A549 (cell line): ENCODE results near the gene PGGHG. TPM values are rescaled to one million over a fixed set of nuclear protein-coding genes. Genes with fewer than 3 reads are reported as not detected.

Source experiments
- ATAC-seq, 2 experiments: fragments of 200-7000 bp in 1 of 2; fragments of >200 bp in 1 of 2; cut with Nextera tagmentation in 1 of 2; cut with Tn5 transposase in 1 of 2; 3 replicates each; pipeline versions ENCODE4 v1.8.0 to v1.9.1; 2018 to 2020; ENCODE audit warnings: mild to moderate bottlenecking in 1 of 2, moderate library complexity in 1 of 2
- CTCF ChIA-PET: fragments of 300-600 bp; sonication (Branson Sonifier 250); formaldehyde crosslinking; extraction: SDS; loops from one replicate; lab custom pipeline; 2021; ENCODE audit warnings: antibody characterized with exemption, inconsistent platforms; lab: Yijun Ruan, JAX
- POLR2A ChIA-PET: fragments of 350-600 bp; formaldehyde crosslinking; extraction: SDS; loops from one replicate; lab custom pipeline; 2021; ENCODE audit warnings: antibody characterized with exemption, inconsistent platforms; lab: Yijun Ruan, JAX
- DNase-seq, 2 experiments: peaks; one replicate each; pipeline versions ENCODE4 v3.0.0 to v3.0.0-alpha.2; 2011 to 2016; ENCODE audit warnings: low read depth in 1 of 2, low spot score in 1 of 2
- FAIRE-seq: peaks from 2 replicates; lab custom pipeline; 2011; peaks lifted over from hg19 to GRCh38; lab: Jason Lieb, UNC
- H3K27ac ChIP-seq, 2 experiments: fragments of >200 bp; sonication (Bioruptor Twin); formaldehyde crosslinking; 3 replicates each; pipeline ENCODE4 v1.5.1; 2016 to 2017
- H3K4me1 ChIP-seq: fragments of >200 bp; sonication (Bioruptor Twin); formaldehyde crosslinking; 3 replicates; pipeline ENCODE4 v1.6.1; 2016
- H3K4me2 ChIP-seq: fragments of >200 bp; sonication (Bioruptor Twin); formaldehyde crosslinking; 3 replicates; pipeline ENCODE4 v1.6.1; 2016
- H3K4me3 ChIP-seq: fragments of >200 bp; sonication (Bioruptor Twin); formaldehyde crosslinking; 3 replicates; pipeline ENCODE4 v1.5.1; 2016
- H3K9me3 ChIP-seq: fragments of >200 bp; sonication (Bioruptor Twin); formaldehyde crosslinking; 3 replicates; pipeline ENCODE4 v1.6.1; 2016
- CBX2 ChIP-seq: fragments of 200-600 bp; sonication (generic); IDR thresholded peaks from 2 replicates; pipeline ENCODE4 v1.6.1; 2016; ENCODE audit warnings: low read depth, mild to moderate bottlenecking, borderline replicate concordance
- CEBPB ChIP-seq, 2 experiments: fragments of >200 bp in 1 of 2; sonication (Bioruptor Twin) in 1 of 2; formaldehyde crosslinking in 1 of 2; IDR thresholded peaks; 2 replicates each; pipeline ENCODE4 v1.6.1; 2012 to 2016
- EHF ChIP-seq: fragments of 250-450 bp; sonication (Bioruptor Pico); IDR thresholded peaks from 2 replicates; pipeline ENCODE4 v1.5.0; 2020; ENCODE audit warnings: mild to moderate bottlenecking
- EHMT2 ChIP-seq: fragments of 200-600 bp; sonication (generic); IDR thresholded peaks from 2 replicates; pipeline ENCODE4 v1.6.1; 2016; ENCODE audit warnings: antibody characterized with exemption, low read depth, mild to moderate bottlenecking, moderate library complexity
- HDAC2 ChIP-seq: fragments of 200-600 bp; sonication (generic); IDR thresholded peaks from 2 replicates; pipeline ENCODE4 v1.6.1; 2016
- KDM1A ChIP-seq: fragments of 200-600 bp; sonication (generic); IDR thresholded peaks from 2 replicates; pipeline ENCODE4 v1.6.1; 2016; ENCODE audit warnings: low read depth, mild to moderate bottlenecking
- KDM5A ChIP-seq: fragments of 200-600 bp; sonication (generic); IDR thresholded peaks from 2 replicates; pipeline ENCODE4 v1.6.1; 2016; ENCODE audit warnings: antibody characterized with exemption, mild to moderate bottlenecking
- MAZ ChIP-seq: fragments of 150-350 bp; IDR thresholded peaks from 2 replicates; pipeline ENCODE4 v1.6.1; 2014; ENCODE audit warnings: antibody characterized with exemption, low read depth, low read length, borderline replicate concordance
- NPAS2 ChIP-seq: fragments of 250-450 bp; sonication (Bioruptor Pico); IDR thresholded peaks from 2 replicates; pipeline ENCODE4 v1.8.0; 2022; ENCODE audit warnings: mild to moderate bottlenecking, moderate library complexity, borderline replicate concordance
- POLR2AphosphoS2 ChIP-seq: conservative IDR thresholded peaks from 2 replicates; pipeline ENCODE4 v1.6.1; 2012; ENCODE audit warnings: low read length, improper control_type of control experiment, inconsistent platforms
- RAD21 ChIP-seq, 2 experiments: fragments of >200 bp in 1 of 2; sonication (Bioruptor Twin) in 1 of 2; formaldehyde crosslinking in 1 of 2; IDR thresholded peaks in 1 of 2; conservative IDR thresholded peaks in 1 of 2; 2 replicates in 1 of 2; 3 replicates in 1 of 2; pipeline ENCODE4 v1.6.1; 2012 to 2018; ENCODE audit warnings: inconsistent platforms in 1 of 2
- SMC3 ChIP-seq: fragments of >200 bp; sonication (Bioruptor Twin); formaldehyde crosslinking; IDR thresholded peaks from 3 replicates; pipeline ENCODE4 v1.6.1; 2018; ENCODE audit warnings: inconsistent platforms
- ZSCAN20 ChIP-seq: fragments of 250-450 bp; sonication (Bioruptor Pico); IDR thresholded peaks from 2 replicates; pipeline ENCODE4 v1.8.0; 2022; ENCODE audit warnings: mild to moderate bottlenecking, moderate library complexity
- WGBS: methylation state at CpG from one replicate; pipeline ENCODE4 v1.1.6; 2017; ENCODE audit errors: missing lambda C conversion rate; 5-methylcytosine and 5-hydroxymethylcytosine counted together
- polyA plus RNA-seq, 4 experiments: library from polyadenylated mRNA; depleted of rRNA in 3 of 4; stranded (reverse); fragments of >200 nt; fragmentation: RNase III in 1 of 4; extraction: RNeasy Plus Mini Kit Qiagen cat#74134 plus additional on column Dnase treatment in 1 of 4; gene quantifications; 2 replicates in 3 of 4; 3 replicates in 1 of 4; pipeline ENCODE4 v1.2.3, GENCODE V29; 2011 to 2017
- TF ChIP-seq, protein P1 (sequence below): fragments of >200 bp; sonication (Bioruptor Twin); formaldehyde crosslinking; IDR thresholded peaks from 3 replicates; pipeline ENCODE4 v1.6.1; 2016
- TF ChIP-seq, protein P2 (sequence below): fragments of 250-450 bp; sonication (Bioruptor Pico); IDR thresholded peaks from 2 replicates; pipeline ENCODE4 v1.5.0; 2021; ENCODE audit warnings: mild to moderate bottlenecking, moderate library complexity, borderline replicate concordance
- TF ChIP-seq, protein P3 (sequence below): IDR thresholded peaks from 2 replicates; pipeline ENCODE4 v1.6.1; 2012; ENCODE audit warnings: low read depth, borderline replicate concordance

PGGHG gene
- polyA plus RNA-seq, 2 of the 4 experiments (the other 2 are of a cell fraction), result 7.2 to 19.5 TPM

DNA sequence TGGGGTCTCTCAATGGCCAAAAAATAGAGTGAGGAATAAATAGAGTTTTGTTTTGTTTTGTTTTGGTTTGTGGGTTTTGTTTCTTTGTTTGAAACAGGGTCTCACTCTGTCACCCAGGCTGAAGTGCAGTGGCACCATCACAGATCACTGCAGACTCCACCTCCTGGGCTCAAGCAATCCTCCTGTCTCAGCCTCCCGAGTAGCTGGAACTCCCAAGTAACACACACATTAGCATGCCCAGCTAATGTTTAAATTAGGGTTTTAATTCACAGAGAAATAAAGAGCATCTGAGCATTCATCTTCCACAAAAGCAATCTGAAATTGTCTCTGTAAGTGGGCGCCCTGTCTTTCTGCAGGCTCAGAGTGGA, 40.9 kb downstream of the PGGHG start:
- ATAC-seq (no peak), FAIRE-seq (no peak), DNase-seq (no peak)
- Histone ChIP-seq H3K4me1 (peaks cover 9% of the 10 kb centered on the region; the same call in 1 of the 3 replicates), H3K9me3 (no peaks in the 10 kb centered on the region), H3K4me3 (no peak overlapping the region), H3K4me2 (no peak overlapping the region), H3K27ac (no peak overlapping the region)
- WGBS, result 91% methylated on average over 2 of the region's 2 CpGs
- ChIA-PET POLR2A (interaction anchor here (1.3 kb wide), 1 partner anchor 26 kb away, joined by 5 read pairs; no protein-coding TSS in a partner anchor), CTCF (interaction anchor here (0.8 to 2.8 kb wide), 11 partner anchors 11 to 79 kb away, joined by 3 to 9 read pairs (median 5); no protein-coding TSS in a partner anchor)
- TF ChIP-seq CEBPB (IDR thresholded peaks at IDR 0.05), result no peak
- TF ChIP-seq SMC3, result no peak
- TF ChIP-seq KDM5A, result no peak
- no peak for TF ChIP-seq NPAS2 (CRISPR knock-in tag)
- no peak for TF ChIP-seq EHMT2
- no peak for TF ChIP-seq MAZ
- no peak for TF ChIP-seq RAD21 (conservative IDR thresholded peaks at IDR 0.05 in 1 of 2, IDR thresholded peaks at IDR 0.05 in 1 of 2)

DNA sequence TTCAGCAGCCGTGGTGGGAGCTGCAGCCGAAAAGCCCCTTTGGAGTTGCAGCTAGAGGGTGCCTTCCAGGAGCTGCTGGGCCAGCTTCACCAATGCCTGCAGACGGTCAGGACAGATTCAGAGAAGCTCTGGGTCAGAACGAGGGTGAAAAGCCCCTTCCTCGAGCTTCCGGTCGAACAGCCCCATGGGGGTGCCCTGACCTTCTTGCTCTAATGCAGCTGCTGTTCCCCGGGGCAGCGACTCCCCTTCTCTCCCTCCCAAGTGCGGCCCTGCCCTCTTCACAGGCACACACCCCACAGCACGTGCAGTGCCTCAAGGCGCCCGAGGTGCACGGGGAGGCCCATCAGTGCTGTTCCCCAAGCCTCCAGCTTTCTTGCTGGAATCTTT, 41.4 kb downstream of the PGGHG start:
- Histone ChIP-seq H3K4me3 (no peak overlapping the region), H3K4me1 (peaks cover 9% of the 10 kb centered on the region; the same call in 1 of the 3 replicates), H3K9me3 (no peaks in the 10 kb centered on the region), H3K27ac (no peak overlapping the region), H3K4me2 (no peak overlapping the region)
- CTCF ChIA-PET, result interaction anchor here (0.8 to 2.8 kb wide), 10 partner anchors 10 to 79 kb away, joined by 3 to 9 read pairs (median 5); no protein-coding TSS in a partner anchor
- no peak for ATAC-seq
- POLR2A ChIA-PET, result interaction anchor here (1.3 kb wide), 1 partner anchor 26 kb away, joined by 5 read pairs; no protein-coding TSS in a partner anchor
- FAIRE-seq, result no peak
- 72% methylated on average over 14 of the region's 14 CpGs for WGBS
- TF ChIP-seq RAD21 (conservative IDR thresholded peaks at IDR 0.05 in 1 of 2, IDR thresholded peaks at IDR 0.05 in 1 of 2) (no peak), KDM1A (no peak), HDAC2 (no peak), POLR2AphosphoS2 (no peak), CBX2 (no peak)
- TF ChIP-seq, protein P1, sequence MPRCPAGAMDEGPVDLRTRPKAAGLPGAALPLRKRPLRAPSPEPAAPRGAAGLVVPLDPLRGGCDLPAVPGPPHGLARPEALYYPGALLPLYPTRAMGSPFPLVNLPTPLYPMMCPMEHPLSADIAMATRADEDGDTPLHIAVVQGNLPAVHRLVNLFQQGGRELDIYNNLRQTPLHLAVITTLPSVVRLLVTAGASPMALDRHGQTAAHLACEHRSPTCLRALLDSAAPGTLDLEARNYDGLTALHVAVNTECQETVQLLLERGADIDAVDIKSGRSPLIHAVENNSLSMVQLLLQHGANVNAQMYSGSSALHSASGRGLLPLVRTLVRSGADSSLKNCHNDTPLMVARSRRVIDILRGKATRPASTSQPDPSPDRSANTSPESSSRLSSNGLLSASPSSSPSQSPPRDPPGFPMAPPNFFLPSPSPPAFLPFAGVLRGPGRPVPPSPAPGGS, result no peak
- TF ChIP-seq, protein P2, sequence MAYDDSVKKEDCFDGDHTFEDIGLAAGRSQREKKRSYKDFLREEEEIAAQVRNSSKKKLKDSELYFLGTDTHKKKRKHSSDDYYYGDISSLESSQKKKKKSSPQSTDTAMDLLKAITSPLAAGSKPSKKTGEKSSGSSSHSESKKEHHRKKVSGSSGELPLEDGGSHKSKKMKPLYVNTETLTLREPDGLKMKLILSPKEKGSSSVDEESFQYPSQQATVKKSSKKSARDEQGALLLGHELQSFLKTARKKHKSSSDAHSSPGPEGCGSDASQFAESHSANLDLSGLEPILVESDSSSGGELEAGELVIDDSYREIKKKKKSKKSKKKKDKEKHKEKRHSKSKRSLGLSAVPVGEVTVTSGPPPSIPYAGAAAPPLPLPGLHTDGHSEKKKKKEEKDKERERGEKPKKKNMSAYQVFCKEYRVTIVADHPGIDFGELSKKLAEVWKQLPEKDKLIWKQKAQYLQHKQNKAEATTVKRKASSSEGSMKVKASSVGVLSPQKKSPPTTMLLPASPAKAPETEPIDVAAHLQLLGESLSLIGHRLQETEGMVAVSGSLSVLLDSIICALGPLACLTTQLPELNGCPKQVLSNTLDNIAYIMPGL (CRISPR knock-in tag), result no peak
- no peak for DNase-seq

DNA sequence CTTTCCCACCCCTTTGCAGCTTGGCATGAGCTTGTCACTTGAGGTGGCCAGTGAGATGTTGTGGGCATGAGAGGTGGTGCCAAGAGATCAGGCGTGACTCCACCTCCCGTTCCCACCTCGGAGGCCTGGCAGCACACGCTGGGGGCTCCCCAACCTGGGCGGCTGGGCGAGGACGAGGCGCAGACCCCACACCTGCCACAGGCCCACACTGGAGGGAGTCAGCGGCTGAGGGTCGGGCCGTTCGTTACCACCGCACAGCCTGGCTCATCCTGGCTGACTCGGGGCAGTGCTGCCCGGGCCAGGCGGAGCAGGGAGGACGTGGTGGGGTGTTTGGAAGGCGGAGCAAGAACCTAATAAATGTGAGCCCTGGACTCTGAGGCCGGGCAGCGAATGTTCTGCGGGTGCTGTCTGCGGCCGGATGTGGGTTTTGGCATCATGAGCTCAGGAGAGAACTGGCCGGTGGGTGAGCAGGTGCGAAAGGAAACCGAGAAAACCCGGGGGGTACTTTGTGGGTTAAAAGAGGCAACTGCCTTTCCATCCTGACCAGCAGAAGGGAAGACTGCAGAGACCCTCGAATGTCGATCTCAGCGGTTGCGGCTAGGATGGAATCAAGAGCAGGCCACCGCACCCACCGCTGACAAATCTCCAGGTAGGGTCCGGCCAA, 41.9 kb downstream of the PGGHG start:
- H3K4me1 ChIP-seq, result peaks cover 9% of the 10 kb centered on the region; the same call in 1 of the 3 replicates
- DNase-seq (no peak), FAIRE-seq (no peak), ATAC-seq (no peak)
- H3K9me3 ChIP-seq, result no peaks in the 10 kb centered on the region
- no peak overlapping the region for H3K27ac ChIP-seq
- CTCF ChIA-PET, result interaction anchor here (0.8 to 2.8 kb wide), 10 partner anchors 10 to 80 kb away, joined by 3 to 9 read pairs (median 4); no protein-coding TSS in a partner anchor
- TF ChIP-seq EHMT2, result no peak
- no peak overlapping the region for H3K4me3 ChIP-seq
- 74% methylated on average over 33 of the region's 34 CpGs for WGBS
- POLR2A ChIA-PET, result interaction anchor here (1.3 kb wide), 1 partner anchor 25 kb away, joined by 5 read pairs; no protein-coding TSS in a partner anchor
- no peak overlapping the region for H3K4me2 ChIP-seq

DNA sequence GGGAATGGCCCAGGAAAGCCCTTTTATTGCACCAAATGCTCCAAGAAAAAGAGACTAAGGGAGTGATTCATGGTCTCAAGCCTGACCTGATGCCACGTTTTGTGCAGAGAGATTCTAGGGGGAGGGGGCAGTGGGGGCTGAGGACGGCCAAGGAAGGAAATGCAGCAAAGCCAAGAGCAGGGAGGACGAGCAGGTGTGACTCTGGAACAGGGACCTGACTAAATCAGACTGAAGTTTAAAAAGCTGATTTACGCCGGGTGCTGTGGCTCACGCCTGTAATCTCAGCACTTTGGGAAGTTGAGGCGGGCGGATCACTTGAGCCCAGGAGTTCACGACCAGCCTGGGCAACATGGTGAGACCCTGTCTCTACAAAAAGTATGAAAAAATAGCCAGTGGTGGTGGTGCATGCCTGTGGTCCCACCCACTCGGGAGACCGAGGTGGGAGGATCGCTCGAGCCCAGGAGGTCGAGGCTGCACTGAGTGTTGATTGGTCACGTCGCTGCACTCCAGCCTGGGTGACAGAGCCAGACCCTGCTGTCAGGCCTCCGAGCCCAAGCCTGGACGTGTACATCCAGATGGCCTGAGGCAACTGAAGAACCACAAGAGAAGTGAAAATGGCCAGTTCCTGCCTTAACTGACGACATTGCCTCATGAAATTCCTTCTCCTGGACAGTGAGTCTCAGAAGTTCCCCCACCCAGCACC, 42.6 kb downstream of the PGGHG start:
- no peaks in the 10 kb centered on the region for H3K9me3 ChIP-seq
- H3K4me2 ChIP-seq, result no peak overlapping the region
- POLR2A ChIA-PET, result no interaction called here
- H3K4me3 ChIP-seq, result no peak overlapping the region
- H3K4me1 ChIP-seq, result peaks cover 9% of the 10 kb centered on the region; the same call in 1 of the 3 replicates
- TF ChIP-seq ZSCAN20 (CRISPR knock-in tag) (no peak), KDM1A (no peak), EHF (no peak), RAD21 (conservative IDR thresholded peaks at IDR 0.05 in 1 of 2, IDR thresholded peaks at IDR 0.05 in 1 of 2) (no peak)
- TF ChIP-seq, protein P3, sequence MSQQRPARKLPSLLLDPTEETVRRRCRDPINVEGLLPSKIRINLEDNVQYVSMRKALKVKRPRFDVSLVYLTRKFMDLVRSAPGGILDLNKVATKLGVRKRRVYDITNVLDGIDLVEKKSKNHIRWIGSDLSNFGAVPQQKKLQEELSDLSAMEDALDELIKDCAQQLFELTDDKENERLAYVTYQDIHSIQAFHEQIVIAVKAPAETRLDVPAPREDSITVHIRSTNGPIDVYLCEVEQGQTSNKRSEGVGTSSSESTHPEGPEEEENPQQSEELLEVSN, result no peak
- no peak for FAIRE-seq
- ATAC-seq, result no peak
- no peak overlapping the region for H3K27ac ChIP-seq
- CTCF ChIA-PET, result interaction anchor here (1.1 to 2.4 kb wide), 4 partner anchors 14 to 117 kb away, joined by 3 to 9 read pairs (median 6); no protein-coding TSS in a partner anchor
- WGBS, result 74% methylated on average over 19 of the region's 19 CpGs
- no peak for DNase-seq
